Measurements from ENCODE around the gene DOCK9. TPM values are rescaled to one million over a fixed set of nuclear protein-coding genes. Genes with fewer than 3 reads are reported as not detected.

Gene DOCK9
- total and polyA plus RNA-seq, 8 donors = 7.5 to 26.3 (median 16.3) TPM

DNA sequence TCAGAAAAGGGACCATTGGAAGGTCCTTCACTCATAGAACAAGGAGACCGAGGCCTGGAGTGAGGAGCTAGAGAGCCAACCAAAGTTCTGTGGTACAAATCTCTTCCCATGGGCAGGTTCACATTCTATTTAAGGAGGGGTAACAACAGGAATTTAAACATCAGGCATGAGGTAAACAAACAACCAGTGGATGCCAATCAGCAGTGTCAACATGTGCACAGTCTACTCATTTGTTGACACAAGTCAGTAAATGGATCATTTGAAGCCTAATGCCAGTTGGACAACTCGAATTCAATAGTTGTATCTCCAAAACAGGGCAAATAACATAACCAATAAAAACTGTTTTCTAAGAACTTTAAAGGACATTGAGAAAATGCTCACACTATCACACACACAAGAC is 6.3 kb upstream of the DOCK9 start:
- H3K36me3 ChIP-seq = no peaks in the 10 kb centered on the region
- TF ChIP-seq, protein P1, sequence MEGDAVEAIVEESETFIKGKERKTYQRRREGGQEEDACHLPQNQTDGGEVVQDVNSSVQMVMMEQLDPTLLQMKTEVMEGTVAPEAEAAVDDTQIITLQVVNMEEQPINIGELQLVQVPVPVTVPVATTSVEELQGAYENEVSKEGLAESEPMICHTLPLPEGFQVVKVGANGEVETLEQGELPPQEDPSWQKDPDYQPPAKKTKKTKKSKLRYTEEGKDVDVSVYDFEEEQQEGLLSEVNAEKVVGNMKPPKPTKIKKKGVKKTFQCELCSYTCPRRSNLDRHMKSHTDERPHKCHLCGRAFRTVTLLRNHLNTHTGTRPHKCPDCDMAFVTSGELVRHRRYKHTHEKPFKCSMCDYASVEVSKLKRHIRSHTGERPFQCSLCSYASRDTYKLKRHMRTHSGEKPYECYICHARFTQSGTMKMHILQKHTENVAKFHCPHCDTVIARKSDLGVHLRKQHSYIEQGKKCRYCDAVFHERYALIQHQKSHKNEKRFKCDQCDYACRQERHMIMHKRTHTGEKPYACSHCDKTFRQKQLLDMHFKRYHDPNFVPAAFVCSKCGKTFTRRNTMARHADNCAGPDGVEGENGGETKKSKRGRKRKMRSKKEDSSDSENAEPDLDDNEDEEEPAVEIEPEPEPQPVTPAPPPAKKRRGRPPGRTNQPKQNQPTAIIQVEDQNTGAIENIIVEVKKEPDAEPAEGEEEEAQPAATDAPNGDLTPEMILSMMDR (IDR thresholded peaks at IDR 0.05) = no peak
- H3K27me3 ChIP-seq = no peaks in the 10 kb centered on the region
- no peak for DNase-seq
- H3K27ac ChIP-seq = no peak overlapping the region
- no peaks in the 10 kb centered on the region for H3K9me3 ChIP-seq
- 55 to 63% methylated on average over 2 of the region's 2 CpGs for WGBS, 2 donors
- H3K4me1 ChIP-seq = no peaks in the 10 kb centered on the region
- H3K4me3 ChIP-seq = no peak overlapping the region
- intact Hi-C loops (cut with DNase I) = no loop called here
- ATAC-seq = peak in 1 of 4 donors; percentile 19
- no peak for FAIRE-seq

DNA sequence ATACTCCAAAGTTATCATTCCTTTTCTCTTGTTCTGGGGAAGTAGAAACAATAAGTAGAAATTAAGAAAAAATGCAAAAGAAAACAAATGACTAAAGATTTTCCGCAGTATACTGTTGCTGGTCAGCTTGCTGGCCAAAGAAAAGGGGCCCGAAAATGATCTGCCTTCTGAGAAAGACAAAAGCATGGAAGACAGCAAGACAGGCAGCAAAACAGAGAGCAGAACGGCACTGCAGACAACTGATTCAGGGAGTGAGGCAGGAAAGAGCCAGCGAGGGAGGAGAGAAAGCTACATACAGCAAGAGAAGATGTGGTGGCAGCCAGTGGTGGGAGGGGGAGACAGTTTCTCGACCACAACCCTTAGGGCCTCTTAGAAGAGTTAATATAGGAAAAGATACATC is 5.3 kb upstream of the DOCK9 start:
- Histone ChIP-seq H3K36me3 (no peaks in the 10 kb centered on the region), H3K27me3 (no peaks in the 10 kb centered on the region), H3K4me1 (peaks cover 0 to 5% (median 4%) of the 10 kb centered on the region in 3 donors), H3K27ac (no peak overlapping the region), H3K9me3 (no peaks in the 10 kb centered on the region), H3K4me3 (no peak overlapping the region)
- WGBS, 2 donors = 85 to 96% methylated on average over 5 of the region's 5 CpGs
- FAIRE-seq (no peak), DNase-seq (no peak), ATAC-seq (no peak)
- TF ChIP-seq, protein P1 (IDR thresholded peaks at IDR 0.05) = no peak
- intact Hi-C loops (cut with DNase I) = no loop called here

DNA sequence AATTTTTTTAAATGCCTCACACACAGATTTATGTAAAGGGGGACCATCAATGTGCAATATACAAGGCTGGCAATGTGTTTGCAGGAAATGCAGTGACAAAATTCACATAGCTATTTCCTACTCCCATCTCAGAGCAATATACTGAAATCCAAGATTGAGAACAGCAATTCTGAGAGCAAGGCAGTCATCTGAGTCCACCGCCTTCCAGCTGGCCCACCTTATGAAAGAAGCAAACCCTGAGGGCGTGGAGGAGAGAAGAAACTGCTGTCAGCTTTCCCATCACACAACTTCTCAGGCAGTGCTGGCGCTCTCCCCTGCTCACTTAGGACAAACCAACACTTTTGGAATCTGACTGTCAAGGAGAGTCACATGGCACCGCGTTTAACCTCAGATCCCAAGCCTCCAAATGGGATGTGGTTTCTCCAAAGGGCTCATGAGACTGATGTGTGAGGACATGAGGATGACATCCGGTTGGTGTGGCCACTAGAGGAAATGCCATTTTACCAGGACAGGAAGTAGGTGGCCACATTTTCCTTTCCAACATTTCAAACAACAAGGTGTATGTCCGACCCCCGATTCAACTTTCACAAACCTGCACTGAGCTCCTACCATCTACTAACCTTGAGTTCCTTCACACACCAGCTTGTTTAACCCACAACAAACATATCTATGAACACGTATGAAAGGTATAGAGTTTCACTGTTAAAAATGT is 3.7 kb upstream of the DOCK9 start:
- WGBS, 2 donors = 91 to 92% methylated on average over 9 of the region's 9 CpGs
- intact Hi-C loops (cut with DNase I) = no loop called here
- ATAC-seq (no peak), FAIRE-seq (no peak), DNase-seq (no peak)
- TF ChIP-seq, protein P1 (IDR thresholded peaks at IDR 0.05) = no peak
- Histone ChIP-seq H3K27me3 (no peaks in the 10 kb centered on the region), H3K4me3 (no peak overlapping the region), H3K9me3 (no peaks in the 10 kb centered on the region), H3K36me3 (no peaks in the 10 kb centered on the region), H3K27ac (no peak overlapping the region), H3K4me1 (peaks cover 3 to 5% (median 4%) of the 10 kb centered on the region in 3 donors)

DNA sequence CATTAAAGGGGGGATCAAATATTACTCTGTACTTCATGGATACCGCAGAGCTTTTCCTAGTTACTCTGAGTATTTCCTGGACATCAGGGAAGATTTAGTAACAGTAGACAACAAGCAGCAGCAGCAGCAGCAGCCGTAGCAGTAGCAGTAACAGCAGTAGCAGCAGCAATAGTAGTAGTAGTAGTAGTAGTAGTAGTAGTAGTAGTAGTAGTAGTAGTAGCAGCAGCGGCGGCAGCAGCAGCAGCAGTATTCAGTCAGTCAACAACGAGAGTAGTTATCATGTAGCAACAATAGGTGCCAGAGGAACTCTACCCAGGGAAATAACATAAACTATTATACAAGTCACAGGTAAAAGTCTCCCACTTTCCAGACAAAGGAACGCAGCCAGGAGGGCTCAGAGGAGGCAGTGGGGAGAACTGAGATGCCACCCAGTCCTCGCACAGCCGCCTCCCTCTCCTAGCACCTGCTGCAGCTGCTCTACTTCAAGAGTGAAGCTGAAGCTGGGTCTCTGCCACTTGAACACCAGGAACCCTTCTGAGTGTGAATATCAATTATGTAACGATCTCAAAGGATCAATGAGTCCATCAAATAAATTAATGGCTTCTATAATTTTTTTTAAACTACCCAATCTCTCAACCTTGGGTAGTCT is 1.3 kb upstream of the DOCK9 start:
- H3K4me3 ChIP-seq = no peak overlapping the region
- intact Hi-C loops (cut with DNase I) = no loop called here
- DNase-seq (no peak), ATAC-seq (no peak), FAIRE-seq (no peak)
- TF ChIP-seq, protein P1 (IDR thresholded peaks at IDR 0.05) = no peak
- H3K9me3 ChIP-seq = no peaks in the 10 kb centered on the region
- no peaks in the 10 kb centered on the region for H3K27me3 ChIP-seq
- no peak overlapping the region for H3K27ac ChIP-seq
- peaks cover 3 to 5% (median 4%) of the 10 kb centered on the region in 3 donors for H3K4me1 ChIP-seq
- WGBS, 2 donors = 83 to 94% methylated on average over 9 of the region's 9 CpGs
- H3K36me3 ChIP-seq = no peaks in the 10 kb centered on the region

DNA sequence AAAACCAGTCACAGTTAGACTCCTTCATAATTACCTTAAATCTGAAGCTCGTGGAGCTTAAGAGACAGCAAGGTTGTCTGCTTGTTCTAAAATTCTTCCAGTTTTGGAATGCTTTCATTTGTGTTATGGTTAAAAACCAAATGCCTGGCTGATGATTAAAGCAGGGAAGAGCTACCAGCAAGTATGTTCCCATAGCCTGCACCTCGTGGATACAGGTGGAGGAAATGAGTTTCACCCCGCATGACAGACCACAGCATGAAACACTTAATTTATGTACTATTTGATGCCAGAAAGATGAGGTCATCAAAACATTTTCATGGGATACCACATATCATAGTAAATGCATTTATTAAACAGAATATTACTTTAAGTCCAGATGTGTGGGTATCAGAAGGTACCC is 416 bp upstream of the DOCK9 start:
- ATAC-seq (peak in 3 of 4 donors; percentile 26 to 49 (median 41)), FAIRE-seq (no peak), DNase-seq (no peak)
- intact Hi-C loops (cut with DNase I) = no loop called here
- no peaks in the 10 kb centered on the region for H3K36me3 ChIP-seq
- 16 to 18% methylated on average over 3 of the region's 3 CpGs for WGBS, 2 donors
- H3K9me3 ChIP-seq = no peaks in the 10 kb centered on the region
- peaks cover 3 to 5% (median 4%) of the 10 kb centered on the region in 3 donors for H3K4me1 ChIP-seq
- H3K27me3 ChIP-seq = no peaks in the 10 kb centered on the region
- TF ChIP-seq, protein P1 (IDR thresholded peaks at IDR 0.05) = no peak
- H3K27ac ChIP-seq = peak overlapping the region in 2 of 4 donors; percentile 13 to 58
- H3K4me3 ChIP-seq = peak overlapping the region; percentile 2 to 31 (median 6)

All from pancreas (tissue), 10 donors.